GM18951 (cell line): Measurements from ENCODE around the gene STAC2.

Experiments used
- POLR2A ChIP-seq: IDR thresholded peaks from 4 replicates; pipeline ENCODE4 v1.6.1; 2011; ENCODE audit warnings: mild to moderate bottlenecking; ENCODE audit not compliant: insufficient read length, insufficient read depth; ENCODE audit errors: extremely low read depth
- in situ Hi-C: fragments of 300-500 bp; cut with MboI; formaldehyde crosslinking; loops from one replicate; pipeline ENCODE4 v1.12.0; 2022; ENCODE audit warnings: low sequenced_read_pairs, mixed read lengths, inconsistent platforms; ENCODE audit not compliant: unreplicated experiment

STAC2 gene

GRCh38 chr17:39212195-39212810, 13.4 kb downstream of the STAC2 start:
- no peak for TF ChIP-seq POLR2A
- in situ Hi-C loops, result no loop called here

- no peak for TF ChIP-seq POLR2A
- in situ Hi-C loops, result no loop called here
These were observed 15.7 kb downstream of the STAC2 start for GRCh38 chr17:39210093-39210434.

GRCh38 chr17:39209317-39210092, 16.2 kb downstream of the STAC2 start:
- no peak for TF ChIP-seq POLR2A
- in situ Hi-C loops, result loop anchor here (5.0 kb wide), 1 partner anchor 33 kb away; no protein-coding TSS in a partner anchor

GRCh38 chr17:39208893-39209292, 16.9 kb downstream of the STAC2 start:
- in situ Hi-C loops, result loop anchor here (5.0 kb wide), 1 partner anchor 33 kb away; no protein-coding TSS in a partner anchor

GRCh38 chr17:39208136-39208535, 17.6 kb downstream of the STAC2 start:
- no peak for TF ChIP-seq POLR2A
- in situ Hi-C loops, result loop anchor here (5.0 kb wide), 1 partner anchor 34 kb away; no protein-coding TSS in a partner anchor

More at GRCh38 chr17:39208893-39209292, 16.9 kb downstream of the STAC2 start:
- no peak for TF ChIP-seq POLR2A

GRCh38 chr17:39205112-39205526, 20.6 kb downstream of the STAC2 start:
- no peak for TF ChIP-seq POLR2A
- in situ Hi-C loops, result loop anchor here (5.0 kb wide), 1 partner anchor 37 kb away; no protein-coding TSS in a partner anchor

- in situ Hi-C loops, result no loop called here
- TF ChIP-seq POLR2A, result no peak
These were observed 21.5 kb downstream of the STAC2 start for GRCh38 chr17:39204245-39204644.

GRCh38 chr17:39200957-39201510, 24.7 kb downstream of the STAC2 start:
- in situ Hi-C loops, result no loop called here

GRCh38 chr17:39200070-39200879, 25.5 kb downstream of the STAC2 start, which contains the start of gene RPL19:
TSS of gene RPL19 (plus strand) at chr17:39200283. CDS start at chr17:39200345, 62 bp downstream.
- TF ChIP-seq POLR2A, result peak; percentile 97

More at GRCh38 chr17:39200957-39201510, 24.7 kb downstream of the STAC2 start:
- no peak for TF ChIP-seq POLR2A

GRCh38 chr17:39199820-39200069, 26.0 kb downstream of the STAC2 start:
- in situ Hi-C loops, result no loop called here
- TF ChIP-seq POLR2A, result no peak

More at GRCh38 chr17:39200070-39200879, 25.5 kb downstream of the STAC2 start, which contains the start of gene RPL19:
- in situ Hi-C loops, result no loop called here

GRCh38 chr17:39198186-39198566, 27.6 kb downstream of the STAC2 start:
- no peak for TF ChIP-seq POLR2A
- in situ Hi-C loops, result no loop called here

GRCh38 chr17:39197380-39198185, 28.2 kb downstream of the STAC2 start, which contains the start of gene CACNB1:
TSS of gene CACNB1 (minus strand) at chr17:39197669. CDS start at chr17:39197495, 174 bp downstream.
- in situ Hi-C loops, result no loop called here
- peak; percentile 69 for TF ChIP-seq POLR2A

GRCh38 chr17:39196808-39197291, 28.9 kb downstream of the STAC2 start:
- in situ Hi-C loops, result no loop called here

More at GRCh38 chr17:39196808-39197291, 28.9 kb downstream of the STAC2 start:
- TF ChIP-seq POLR2A, result no peak
